ENCODE data around the gene SLC34A2.
"Not testable (repeated sequence)": the region's sequence is repeated elsewhere in the genome, so short reads cannot be mapped to it uniquely, and the experiment has no call there.

SLC34A2 gene

GRCh38 chr4:25654971-25655963 lies at the start of gene SLC34A2:
TSS of gene SLC34A2 (plus strand) at chr4:25655851. CDS start at chr4:25662501, 6,650 bp downstream.
- peak; percentile 53 for DNase-seq (ENCODE audit: low spot score)
- no peak for TF ChIP-seq CTCF (conservative IDR thresholded peaks at IDR 0.05; ENCODE audit: low read depth)
- ChIA-PET POLR2A (ENCODE audit: low non-redundant PET) (no interaction called here), CTCF (interaction anchor here (0.5 to 1.2 kb wide), 5 partner anchors 77 to 829 kb away, joined by 3 to 4 read pairs (median 3); no protein-coding TSS in a partner anchor)
- no peak within 1 kb of the TSS for H3K27ac ChIP-seq

GRCh38 chr4:25608644-25609043 lies 47.0 kb upstream of the SLC34A2 start:
- CTCF ChIA-PET: interaction anchor here (0.6 kb wide), 1 partner anchor 152 kb away, joined by 3 read pairs; no protein-coding TSS in a partner anchor
- no peak for DNase-seq (ENCODE audit: low spot score)
- no peak overlapping the region for H3K27ac ChIP-seq
- POLR2A ChIA-PET (ENCODE audit: low non-redundant PET): no interaction called here
- no peak for TF ChIP-seq CTCF (conservative IDR thresholded peaks at IDR 0.05; ENCODE audit: low read depth)

- H3K27ac ChIP-seq: no peak overlapping the region
- DNase-seq (ENCODE audit: low spot score): no peak
- no peak for TF ChIP-seq CTCF (conservative IDR thresholded peaks at IDR 0.05; ENCODE audit: low read depth)
- CTCF ChIA-PET: no interaction called here
- POLR2A ChIA-PET (ENCODE audit: low non-redundant PET): no interaction called here
Measured at GRCh38 chr4:25609976-25610375, 45.7 kb upstream of the SLC34A2 start.

GRCh38 chr4:25613613-25614012 lies 42.0 kb upstream of the SLC34A2 start:
- CTCF ChIA-PET: interaction anchor here (0.7 kb wide), 1 partner anchor 61 kb away, joined by 3 read pairs; no protein-coding TSS in a partner anchor
- H3K27ac ChIP-seq; POLR2A ChIA-PET (ENCODE audit: low non-redundant PET); DNase-seq (ENCODE audit: low spot score): not testable (repeated sequence)

GRCh38 chr4:25614807-25615206 lies 40.8 kb upstream of the SLC34A2 start:
- no peak overlapping the region for H3K27ac ChIP-seq
- POLR2A ChIA-PET (ENCODE audit: low non-redundant PET): no interaction called here
- DNase-seq (ENCODE audit: low spot score): no peak
- CTCF ChIA-PET: interaction anchor here (0.6 kb wide), 1 partner anchor 1216 kb away, joined by 3 read pairs; no protein-coding TSS in a partner anchor
- TF ChIP-seq CTCF (conservative IDR thresholded peaks at IDR 0.05; ENCODE audit: low read depth): no peak

- CTCF ChIA-PET: no interaction called here
- TF ChIP-seq CTCF (conservative IDR thresholded peaks at IDR 0.05; ENCODE audit: low read depth): no peak
- no peak overlapping the region for H3K27ac ChIP-seq
- POLR2A ChIA-PET (ENCODE audit: low non-redundant PET): no interaction called here
- no peak for DNase-seq (ENCODE audit: low spot score)
Measured at GRCh38 chr4:25621027-25621930, 34.4 kb upstream of the SLC34A2 start.

All from RWPE1 (cell line).